MM.1S (cell line): ENCODE results near the gene ZNF726.

Experiments used
- DNase-seq: peaks from one replicate; pipeline ENCODE4 v3.0.0-alpha.2; 2015
- H2AFZ ChIP-seq: fragments of 300-600 bp; sonication (generic); 2 replicates; pipeline ENCODE4 v1.6.0; 2016; ENCODE audit warnings: antibody characterized with exemption, low read length
- H3F3A ChIP-seq: fragments of 300-600 bp; sonication (generic); 2 replicates; pipeline ENCODE4 v1.6.1; 2016; ENCODE audit warnings: mild to moderate bottlenecking, antibody characterized with exemption, low read length, moderate library complexity, mixed read lengths; ENCODE audit not compliant: insufficient read depth
- H3K27ac ChIP-seq: fragments of 300-600 bp; sonication (generic); 2 replicates; pipeline ENCODE4 v1.5.1; 2016; ENCODE audit warnings: mild to moderate bottlenecking, low read length
- H3K27me3 ChIP-seq: fragments of 300-600 bp; sonication (generic); replicated peaks from 2 replicates; pipeline ENCODE4 v1.6.0; 2016; ENCODE audit warnings: low read length; ENCODE audit not compliant: insufficient read depth
- H3K36me3 ChIP-seq: fragments of 300-600 bp; sonication (generic); replicated peaks from 2 replicates; pipeline ENCODE4 v1.6.1; 2016; ENCODE audit warnings: mild to moderate bottlenecking, low read length, mixed read lengths; ENCODE audit not compliant: insufficient read depth
- H3K4me1 ChIP-seq: fragments of 300-600 bp; sonication (generic); 2 replicates; pipeline ENCODE4 v1.6.1; 2016; ENCODE audit warnings: low read length, mixed read lengths
- H3K4me2 ChIP-seq: fragments of 300-600 bp; sonication (generic); 2 replicates; pipeline ENCODE4 v1.6.0; 2016; ENCODE audit warnings: low read depth, low read length
- H3K4me3 ChIP-seq: fragments of 300-600 bp; sonication (generic); 2 replicates; pipeline ENCODE4 v1.5.1; 2016; ENCODE audit warnings: low read length, mixed read lengths
- H3K79me2 ChIP-seq: fragments of 300-600 bp; sonication (generic); 2 replicates; pipeline ENCODE4 v1.6.1; 2016; ENCODE audit warnings: mixed run types, low read length, mixed read lengths
- H3K9ac ChIP-seq: fragments of 300-600 bp; sonication (generic); 2 replicates; pipeline ENCODE4 v1.6.1; 2016; ENCODE audit warnings: low read length, mixed read lengths
- H3K9me2 ChIP-seq: fragments of 300-600 bp; sonication (generic); replicated peaks from 2 replicates; pipeline ENCODE4 v1.6.1; 2016; ENCODE audit warnings: mild to moderate bottlenecking, low read length, mixed read lengths; ENCODE audit not compliant: insufficient read depth
- H3K9me3 ChIP-seq: fragments of 300-600 bp; sonication (generic); replicated peaks from 2 replicates; pipeline ENCODE4 v1.6.1; 2016; ENCODE audit warnings: mild to moderate bottlenecking, low read length, mixed read lengths; ENCODE audit not compliant: insufficient read depth
- H4K20me1 ChIP-seq: fragments of 300-600 bp; sonication (generic); 2 replicates; pipeline ENCODE4 v1.6.1; 2016; ENCODE audit warnings: mild to moderate bottlenecking, low read length, moderate library complexity, mixed read lengths; ENCODE audit not compliant: insufficient read depth
- EZH2 ChIP-seq: fragments of 300-600 bp; sonication (generic); optimal IDR thresholded peaks from 2 replicates; pipeline ENCODE3; 2017; ENCODE audit warnings: low read depth, mild to moderate bottlenecking, antibody characterized with exemption, low read length, mixed read lengths
- EZH2phosphoT487 ChIP-seq: fragments of 300-600 bp; sonication (generic); IDR thresholded peaks from 2 replicates; pipeline ENCODE4 v1.6.1; 2018; ENCODE audit warnings: antibody characterized with exemption, low read length
- TF ChIP-seq, protein P1 (sequence below): fragments of 300-600 bp; sonication (generic); IDR thresholded peaks from 2 replicates; pipeline ENCODE4 v1.5.1; 2016; ENCODE audit warnings: antibody characterized with exemption, low read length, mixed read lengths

ZNF726 gene

DNA sequence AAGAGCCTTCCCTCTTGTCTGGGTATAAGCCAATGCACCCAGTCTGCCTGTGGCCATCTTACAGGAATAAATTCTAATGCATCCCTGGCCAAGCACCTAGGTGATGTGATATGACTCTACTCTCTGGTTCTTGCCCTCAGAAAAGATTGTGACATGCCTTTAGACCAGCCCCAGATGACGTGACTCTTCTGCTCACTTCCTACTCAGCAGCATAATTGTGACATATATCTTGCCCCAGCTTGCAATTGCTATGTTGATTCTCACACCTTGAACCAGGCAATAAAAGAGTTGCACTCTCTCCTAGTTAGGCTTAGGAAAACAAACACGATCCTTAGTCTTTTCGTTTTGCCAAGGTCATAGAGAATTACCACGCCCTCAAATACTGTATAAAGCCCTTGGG, 13.3 kb upstream of the ZNF726 start:
- H3F3A ChIP-seq = no peaks in the 10 kb centered on the region
- TF ChIP-seq, protein P1, sequence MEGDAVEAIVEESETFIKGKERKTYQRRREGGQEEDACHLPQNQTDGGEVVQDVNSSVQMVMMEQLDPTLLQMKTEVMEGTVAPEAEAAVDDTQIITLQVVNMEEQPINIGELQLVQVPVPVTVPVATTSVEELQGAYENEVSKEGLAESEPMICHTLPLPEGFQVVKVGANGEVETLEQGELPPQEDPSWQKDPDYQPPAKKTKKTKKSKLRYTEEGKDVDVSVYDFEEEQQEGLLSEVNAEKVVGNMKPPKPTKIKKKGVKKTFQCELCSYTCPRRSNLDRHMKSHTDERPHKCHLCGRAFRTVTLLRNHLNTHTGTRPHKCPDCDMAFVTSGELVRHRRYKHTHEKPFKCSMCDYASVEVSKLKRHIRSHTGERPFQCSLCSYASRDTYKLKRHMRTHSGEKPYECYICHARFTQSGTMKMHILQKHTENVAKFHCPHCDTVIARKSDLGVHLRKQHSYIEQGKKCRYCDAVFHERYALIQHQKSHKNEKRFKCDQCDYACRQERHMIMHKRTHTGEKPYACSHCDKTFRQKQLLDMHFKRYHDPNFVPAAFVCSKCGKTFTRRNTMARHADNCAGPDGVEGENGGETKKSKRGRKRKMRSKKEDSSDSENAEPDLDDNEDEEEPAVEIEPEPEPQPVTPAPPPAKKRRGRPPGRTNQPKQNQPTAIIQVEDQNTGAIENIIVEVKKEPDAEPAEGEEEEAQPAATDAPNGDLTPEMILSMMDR = no peak
- TF ChIP-seq EZH2phosphoT487 = no peak
- TF ChIP-seq EZH2 = no peak
- H3K9me3 ChIP-seq = no peaks in the 10 kb centered on the region
- no peak overlapping the region for H3K9ac ChIP-seq
- H3K79me2 ChIP-seq = no peaks in the 10 kb centered on the region
- no peak overlapping the region for H3K27ac ChIP-seq
- DNase-seq = no peak
- H4K20me1 ChIP-seq = no peaks in the 10 kb centered on the region
- H3K9me2 ChIP-seq = no peaks in the 10 kb centered on the region
- H3K4me2 ChIP-seq = no peak overlapping the region
- no peak overlapping the region for H2AFZ ChIP-seq
- H3K4me3 ChIP-seq = no peak overlapping the region
- no peaks in the 10 kb centered on the region for H3K4me1 ChIP-seq
- no peaks in the 10 kb centered on the region for H3K27me3 ChIP-seq
- no peaks in the 10 kb centered on the region for H3K36me3 ChIP-seq

DNA sequence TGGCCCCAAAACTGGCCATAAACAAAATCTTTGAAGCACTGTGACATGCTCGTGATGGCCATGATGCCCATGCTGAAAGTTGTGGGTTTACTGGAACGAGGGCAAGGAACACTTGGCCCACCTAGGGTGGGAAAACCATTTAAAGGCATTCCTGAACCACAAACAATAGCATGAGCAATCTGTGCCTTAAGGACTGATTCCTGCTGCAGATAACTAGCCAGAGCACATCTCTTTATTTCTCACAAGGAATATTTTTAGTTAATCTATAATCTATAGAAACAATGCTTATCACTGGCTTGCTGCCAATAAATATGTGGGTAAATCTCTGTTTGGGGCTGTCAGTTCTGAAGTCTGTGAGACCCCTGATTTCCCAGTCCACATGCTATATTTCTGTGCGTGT, 10.3 kb upstream of the ZNF726 start:
- Histone ChIP-seq H3K27ac (no peak overlapping the region), H3K9me3 (no peaks in the 10 kb centered on the region), H2AFZ (no peak overlapping the region), H3K79me2 (no peaks in the 10 kb centered on the region), H3K27me3 (no peaks in the 10 kb centered on the region), H3K9ac (no peak overlapping the region), H3K4me2 (no peak overlapping the region), H3F3A (no peaks in the 10 kb centered on the region), H3K36me3 (no peaks in the 10 kb centered on the region), H3K4me3 (no peak overlapping the region), H3K4me1 (no peaks in the 10 kb centered on the region), H4K20me1 (no peaks in the 10 kb centered on the region), H3K9me2 (no peaks in the 10 kb centered on the region)
- TF ChIP-seq EZH2 (no peak), EZH2phosphoT487 (no peak)
- TF ChIP-seq, protein P1 = no peak
- no peak for DNase-seq

DNA sequence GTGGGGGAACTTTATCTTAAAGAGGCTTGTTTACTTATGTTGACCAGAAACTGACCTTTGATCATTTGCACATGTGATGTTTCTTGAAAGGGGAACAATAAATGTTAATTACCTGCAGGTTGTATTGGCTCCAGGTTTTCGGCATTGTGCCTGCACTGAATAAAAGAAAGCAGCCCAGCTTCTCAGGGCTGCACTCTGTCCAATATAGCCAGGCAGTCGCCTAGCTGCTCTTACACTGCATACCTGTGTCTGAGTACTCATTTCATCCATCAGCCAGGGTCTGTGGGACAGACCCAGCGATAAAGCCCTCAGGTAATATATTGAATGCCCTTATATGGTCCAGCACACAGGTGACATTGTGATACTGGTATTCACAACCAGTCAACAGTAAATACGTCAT, 8.9 kb upstream of the ZNF726 start:
- no peaks in the 10 kb centered on the region for H4K20me1 ChIP-seq
- no peaks in the 10 kb centered on the region for H3K9me3 ChIP-seq
- H3K4me2 ChIP-seq = no peak overlapping the region
- H2AFZ ChIP-seq = no peak overlapping the region
- H3F3A ChIP-seq = no peaks in the 10 kb centered on the region
- H3K4me1 ChIP-seq = no peaks in the 10 kb centered on the region
- no peaks in the 10 kb centered on the region for H3K79me2 ChIP-seq
- TF ChIP-seq EZH2phosphoT487 = no peak
- TF ChIP-seq EZH2 = no peak
- TF ChIP-seq, protein P1 = no peak
- H3K36me3 ChIP-seq = no peaks in the 10 kb centered on the region
- no peak overlapping the region for H3K4me3 ChIP-seq
- DNase-seq = no peak
- H3K27me3 ChIP-seq = no peaks in the 10 kb centered on the region
- H3K9ac ChIP-seq = no peak overlapping the region
- no peaks in the 10 kb centered on the region for H3K9me2 ChIP-seq
- no peak overlapping the region for H3K27ac ChIP-seq
